Thoracic aorta (tissue), 2 donors: ENCODE measurements around the gene HERC2. TPM values are rescaled to one million over a fixed set of nuclear protein-coding genes. Genes with fewer than 3 reads are reported as not detected.

Source experiments
- ATAC-seq: fragments of 150-250 bp; one replicate; pipeline ENCODE4 v1.8.0; 2017; ENCODE audit warnings: low read depth; ENCODE audit not compliant: insufficient number of reproducible peaks, low FRiP score
- DNase-seq: peaks from one replicate; pipeline ENCODE4 v3.0.0-alpha.2; 2020; ENCODE audit warnings: low spot score
- H3K27ac ChIP-seq, 2 donors: fragments of 200-600 bp; sonication (generic); 1 replicate in 1 of 2; 2 replicates in 1 of 2; pipeline ENCODE4 v1.5.1; 2016; ENCODE audit warnings: mild to moderate bottlenecking in 2 of 2, moderate library complexity in 2 of 2
- H3K27me3 ChIP-seq: fragments of 200-600 bp; sonication (generic); replicated peaks from 2 replicates; pipeline ENCODE4 v1.6.0; 2016; ENCODE audit warnings: mild to moderate bottlenecking; ENCODE audit not compliant: insufficient read depth
- H3K36me3 ChIP-seq: fragments of 200-600 bp; sonication (generic); one replicate; pipeline ENCODE4 v1.5.1; 2016
- H3K4me1 ChIP-seq, 2 donors: fragments of 200-600 bp; sonication (generic); 1 replicate in 1 of 2; 2 replicates in 1 of 2; pipeline versions ENCODE4 v1.5.1 to v1.6.0; 2016; ENCODE audit warnings: low read depth in 2 of 2, mild to moderate bottlenecking in 1 of 2; ENCODE audit not compliant: control insufficient read depth in 1 of 2
- H3K4me3 ChIP-seq: fragments of 200-600 bp; sonication (generic); 2 replicates; pipeline ENCODE4 v1.5.1; 2016; ENCODE audit warnings: mild to moderate bottlenecking
- H3K9me3 ChIP-seq: fragments of 200-600 bp; sonication (generic); 2 replicates; pipeline ENCODE4 v1.5.1; 2016
- total RNA-seq, 2 donors: library from RNA; depleted of rRNA; stranded (reverse); fragments of >200 nt; gene quantifications; one replicate each; pipeline versions ENCODE4 v1.1.0 to v1.2.3, GENCODE V29; 2016
- TF ChIP-seq, protein P1 (sequence below): fragments of 200-600 bp; sonication (generic); IDR thresholded peaks from one replicate; pipeline ENCODE4 v1.5.1; 2019; ENCODE audit warnings: antibody characterized with exemption

The HERC2 gene
- total RNA-seq, 2 donors from 2014 or later = 50.9 to 62.0 TPM

DNA sequence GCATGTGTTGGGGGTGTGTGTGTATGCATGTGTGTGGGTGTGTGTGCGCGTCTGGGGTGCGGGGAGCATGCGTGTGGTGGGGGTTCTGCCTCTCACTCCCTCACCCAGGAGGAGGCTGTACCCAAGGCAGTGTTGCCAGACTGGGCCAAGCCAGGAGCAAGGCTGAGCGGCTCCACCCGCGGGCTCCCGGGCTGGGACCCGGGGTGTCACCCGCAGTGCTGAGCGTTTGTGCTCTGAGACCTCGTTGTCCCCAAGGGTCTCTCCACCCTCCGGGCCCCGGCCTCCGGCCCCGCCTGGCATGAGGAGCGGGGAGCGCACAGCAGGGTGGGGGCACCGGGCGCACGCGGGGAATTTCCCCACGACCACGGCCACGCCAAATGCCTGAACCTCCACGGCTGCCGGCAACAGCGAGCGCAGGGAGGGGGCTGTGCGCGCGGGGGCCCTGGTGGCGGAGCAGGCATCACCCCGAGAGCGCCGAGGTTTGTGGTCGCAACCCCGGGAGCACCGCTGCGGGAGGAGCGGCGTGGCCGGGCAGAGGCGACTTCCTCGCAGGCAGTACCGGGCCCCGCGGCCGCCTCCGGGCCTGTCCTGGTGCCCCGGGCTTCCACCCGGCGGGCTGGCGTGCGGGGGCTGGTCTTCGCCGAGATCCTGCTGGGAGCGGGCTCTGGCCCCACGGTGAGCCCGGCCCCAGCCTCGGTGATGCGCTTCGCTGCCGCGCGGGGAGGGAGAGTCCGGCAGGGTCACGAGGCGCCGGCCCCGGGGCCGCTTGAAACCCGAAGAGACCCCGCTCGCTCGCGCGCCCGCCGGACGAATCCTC lies 215.5 kb downstream of the HERC2 start:
- H3K4me1 ChIP-seq = peaks cover 9 to 43% of the 10 kb centered on the region in 2 donors
- H3K4me3 ChIP-seq = peak overlapping the region; percentile 80
- peak; percentile 36 for ATAC-seq
- TF ChIP-seq, protein P1, sequence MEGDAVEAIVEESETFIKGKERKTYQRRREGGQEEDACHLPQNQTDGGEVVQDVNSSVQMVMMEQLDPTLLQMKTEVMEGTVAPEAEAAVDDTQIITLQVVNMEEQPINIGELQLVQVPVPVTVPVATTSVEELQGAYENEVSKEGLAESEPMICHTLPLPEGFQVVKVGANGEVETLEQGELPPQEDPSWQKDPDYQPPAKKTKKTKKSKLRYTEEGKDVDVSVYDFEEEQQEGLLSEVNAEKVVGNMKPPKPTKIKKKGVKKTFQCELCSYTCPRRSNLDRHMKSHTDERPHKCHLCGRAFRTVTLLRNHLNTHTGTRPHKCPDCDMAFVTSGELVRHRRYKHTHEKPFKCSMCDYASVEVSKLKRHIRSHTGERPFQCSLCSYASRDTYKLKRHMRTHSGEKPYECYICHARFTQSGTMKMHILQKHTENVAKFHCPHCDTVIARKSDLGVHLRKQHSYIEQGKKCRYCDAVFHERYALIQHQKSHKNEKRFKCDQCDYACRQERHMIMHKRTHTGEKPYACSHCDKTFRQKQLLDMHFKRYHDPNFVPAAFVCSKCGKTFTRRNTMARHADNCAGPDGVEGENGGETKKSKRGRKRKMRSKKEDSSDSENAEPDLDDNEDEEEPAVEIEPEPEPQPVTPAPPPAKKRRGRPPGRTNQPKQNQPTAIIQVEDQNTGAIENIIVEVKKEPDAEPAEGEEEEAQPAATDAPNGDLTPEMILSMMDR = no peak
- no peaks in the 10 kb centered on the region for H3K27me3 ChIP-seq
- peaks cover under 1% of the 10 kb centered on the region for H3K36me3 ChIP-seq
- peak overlapping the region; percentile 45 to 90 for H3K27ac ChIP-seq
- no peak for DNase-seq
- no peaks in the 10 kb centered on the region for H3K9me3 ChIP-seq

DNA sequence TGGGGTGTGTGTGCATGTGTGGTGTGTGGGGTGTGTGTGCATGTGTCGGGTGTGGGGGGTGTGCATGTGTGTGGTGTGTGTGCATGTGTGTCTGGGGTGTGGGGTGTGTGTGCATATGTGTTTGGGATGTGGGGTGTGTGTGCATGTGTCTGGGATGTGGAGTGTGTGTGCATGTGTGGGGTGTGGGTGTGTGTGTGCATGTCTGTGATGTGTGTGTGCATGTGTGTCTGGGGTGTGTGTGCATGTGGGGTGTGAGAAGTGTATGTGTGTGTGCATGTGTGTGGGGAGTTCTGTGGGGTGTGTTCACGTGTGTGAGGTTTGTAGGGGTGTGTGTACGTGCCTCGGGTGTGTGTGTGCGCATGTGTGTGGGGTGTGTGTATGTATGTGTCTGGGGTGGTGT lies 216.2 kb downstream of the HERC2 start:
- no peaks in the 10 kb centered on the region for H3K9me3 ChIP-seq
- TF ChIP-seq, protein P1 = no peak
- H3K27me3 ChIP-seq = no peaks in the 10 kb centered on the region
- no peak overlapping the region for H3K27ac ChIP-seq
- H3K4me3 ChIP-seq = no peak overlapping the region
- H3K36me3 ChIP-seq = no peaks in the 10 kb centered on the region
- ATAC-seq = no peak
- H3K4me1 ChIP-seq = peaks cover 9 to 36% of the 10 kb centered on the region in 2 donors
- DNase-seq = no peak

DNA sequence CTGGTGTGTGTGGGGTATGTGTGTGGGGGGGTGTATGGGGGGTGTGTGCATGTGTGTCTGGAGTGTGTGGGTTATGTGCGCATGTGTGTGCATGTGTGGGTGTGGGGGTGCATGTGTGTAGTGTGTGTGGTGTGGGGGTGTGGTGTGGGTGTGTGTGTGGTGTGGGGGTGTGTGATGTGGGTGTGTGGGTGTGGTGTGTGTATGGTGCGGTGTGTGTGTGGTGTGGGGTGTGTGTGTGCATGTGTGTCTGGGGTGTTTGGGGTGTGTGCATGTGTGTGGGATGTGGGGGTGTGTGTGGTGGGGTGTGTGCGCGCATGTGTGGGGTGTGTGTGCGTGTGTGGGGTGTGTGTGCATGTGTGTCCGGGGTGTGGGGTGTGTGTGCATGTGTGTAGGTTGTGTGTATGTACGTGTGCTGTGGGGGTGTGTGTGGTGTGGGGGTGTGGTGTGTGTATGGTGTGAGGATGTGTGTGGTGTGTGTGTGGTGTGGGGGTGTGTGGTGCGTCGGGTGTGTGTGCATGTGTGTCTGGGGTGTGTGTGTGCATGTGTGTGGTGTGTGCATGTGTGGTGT lies 216.7 kb downstream of the HERC2 start:
- Histone ChIP-seq H3K27me3 (no peaks in the 10 kb centered on the region), H3K9me3 (no peaks in the 10 kb centered on the region), H3K36me3 (no peaks in the 10 kb centered on the region), H3K4me1 (peaks cover 9 to 33% of the 10 kb centered on the region in 2 donors), H3K4me3 (no peak overlapping the region), H3K27ac (no peak overlapping the region)
- ATAC-seq = no peak
- no peak for DNase-seq
- TF ChIP-seq, protein P1 = no peak

DNA sequence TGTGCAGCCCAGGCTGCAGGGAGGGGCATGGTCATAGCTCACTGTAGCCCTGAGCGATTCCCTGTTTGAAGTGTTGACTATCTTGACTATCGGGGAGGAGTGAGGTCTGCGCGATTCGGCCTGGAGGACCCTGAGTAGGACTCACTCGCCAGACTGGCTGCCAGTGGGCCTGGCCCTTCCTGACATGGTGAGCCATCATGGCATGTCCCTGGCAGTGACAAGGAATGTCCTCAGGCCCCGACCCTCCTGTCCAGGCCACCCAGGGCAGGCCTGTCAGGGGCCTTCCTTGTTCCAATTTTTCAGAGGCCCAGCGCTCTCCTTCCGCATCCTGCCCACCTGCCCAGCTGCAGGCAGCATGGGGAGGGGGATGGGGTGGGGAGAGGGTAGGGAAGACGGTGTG lies 217.7 kb downstream of the HERC2 start:
- Histone ChIP-seq H3K27me3 (no peaks in the 10 kb centered on the region), H3K9me3 (no peaks in the 10 kb centered on the region), H3K4me3 (no peak overlapping the region), H3K36me3 (no peaks in the 10 kb centered on the region), H3K4me1 (peaks cover 9 to 31% of the 10 kb centered on the region in 2 donors), H3K27ac (no peak overlapping the region)
- DNase-seq (no peak), ATAC-seq (no peak)
- TF ChIP-seq, protein P1 = no peak

DNA sequence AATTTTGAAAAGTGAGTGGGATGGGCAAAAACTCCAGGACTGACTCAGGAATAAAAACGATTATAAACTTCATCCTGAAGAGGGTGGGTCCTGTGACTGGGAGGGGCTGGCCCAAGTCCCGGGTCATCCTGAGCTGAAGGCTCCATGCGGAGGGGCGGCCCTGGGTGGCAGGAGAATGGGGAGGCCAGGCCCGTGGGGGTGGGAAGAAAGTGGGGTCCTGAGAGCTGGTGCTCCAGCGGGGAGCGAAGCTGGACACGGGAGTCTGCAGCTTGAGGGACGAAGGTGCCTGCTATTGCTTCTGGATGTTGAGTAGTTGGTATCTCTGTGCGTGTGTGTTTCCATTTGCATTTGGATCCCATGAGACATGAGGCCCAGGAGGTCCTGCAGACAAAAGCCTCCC lies 218.1 kb downstream of the HERC2 start:
- ATAC-seq = no peak
- no peaks in the 10 kb centered on the region for H3K36me3 ChIP-seq

More for the DNA sequence above, 218.1 kb downstream of the HERC2 start:
- H3K4me1 ChIP-seq = peaks cover 10 to 29% of the 10 kb centered on the region in 2 donors
- no peak overlapping the region for H3K27ac ChIP-seq
- H3K4me3 ChIP-seq = no peak overlapping the region
- no peaks in the 10 kb centered on the region for H3K27me3 ChIP-seq
- DNase-seq = no peak
- TF ChIP-seq, protein P1 = no peak
- H3K9me3 ChIP-seq = no peaks in the 10 kb centered on the region
